22Rv1 (cell line): ENCODE measurements around the gene RPL32.
"Not testable (repeated sequence)": the region's sequence is repeated elsewhere in the genome, so short reads cannot be mapped to it uniquely, and the experiment has no call there.

Source experiments
- H3K27ac ChIP-seq: fragments of 450-650 bp; 2 replicates; pipeline ENCODE4 v1.5.1; 2017
- CTCF ChIP-seq: fragments of 450-650 bp; IDR thresholded peaks from 2 replicates; pipeline ENCODE4 v1.5.1; 2017; ENCODE audit warnings: mild to moderate bottlenecking
- ZFX ChIP-seq: fragments of 450-650 bp; IDR thresholded peaks from 2 replicates; pipeline ENCODE4 v1.6.1; 2017; ENCODE audit warnings: antibody characterized with exemption, borderline replicate concordance

The RPL32 gene

GRCh38 chr3:12884186-12884680 is 42.9 kb upstream of the RPL32 start:
- TF ChIP-seq ZFX (no peak), CTCF (no peak)
- no peak overlapping the region for H3K27ac ChIP-seq

- no peak for TF ChIP-seq CTCF
- no peak for TF ChIP-seq ZFX
These were observed 41.3 kb upstream of the RPL32 start for GRCh38 chr3:12882336-12883310.

GRCh38 chr3:12881858-12882257 is 40.5 kb upstream of the RPL32 start:
- H3K27ac ChIP-seq, result not testable (repeated sequence)
- TF ChIP-seq CTCF, result 0 out of 2 replicates have a peak, but pooled peaks have one; percentile 4

More at GRCh38 chr3:12882336-12883310, 41.3 kb upstream of the RPL32 start:
- no peak overlapping the region for H3K27ac ChIP-seq

GRCh38 chr3:12879191-12879815 is 37.9 kb upstream of the RPL32 start:
- TF ChIP-seq CTCF (no peak), ZFX (no peak)
- H3K27ac ChIP-seq, result no peak overlapping the region

GRCh38 chr3:12878758-12879157 is 37.4 kb upstream of the RPL32 start:
- not testable (repeated sequence) for H3K27ac ChIP-seq

GRCh38 chr3:12878141-12878574 is 36.8 kb upstream of the RPL32 start:
- TF ChIP-seq CTCF (no peak), ZFX (no peak)

GRCh38 chr3:12877040-12877439 is 35.7 kb upstream of the RPL32 start:
- TF ChIP-seq CTCF, result no peak
- TF ChIP-seq ZFX, result no peak
- no peak overlapping the region for H3K27ac ChIP-seq

More at GRCh38 chr3:12878141-12878574, 36.8 kb upstream of the RPL32 start:
- H3K27ac ChIP-seq, result no peak overlapping the region
